Measurements from ENCODE around the gene C5orf22.
"Not testable (repeated sequence)": the region's sequence is repeated elsewhere in the genome, so short reads cannot be mapped to it uniquely, and the experiment has no call there.

Gene C5orf22

DNA sequence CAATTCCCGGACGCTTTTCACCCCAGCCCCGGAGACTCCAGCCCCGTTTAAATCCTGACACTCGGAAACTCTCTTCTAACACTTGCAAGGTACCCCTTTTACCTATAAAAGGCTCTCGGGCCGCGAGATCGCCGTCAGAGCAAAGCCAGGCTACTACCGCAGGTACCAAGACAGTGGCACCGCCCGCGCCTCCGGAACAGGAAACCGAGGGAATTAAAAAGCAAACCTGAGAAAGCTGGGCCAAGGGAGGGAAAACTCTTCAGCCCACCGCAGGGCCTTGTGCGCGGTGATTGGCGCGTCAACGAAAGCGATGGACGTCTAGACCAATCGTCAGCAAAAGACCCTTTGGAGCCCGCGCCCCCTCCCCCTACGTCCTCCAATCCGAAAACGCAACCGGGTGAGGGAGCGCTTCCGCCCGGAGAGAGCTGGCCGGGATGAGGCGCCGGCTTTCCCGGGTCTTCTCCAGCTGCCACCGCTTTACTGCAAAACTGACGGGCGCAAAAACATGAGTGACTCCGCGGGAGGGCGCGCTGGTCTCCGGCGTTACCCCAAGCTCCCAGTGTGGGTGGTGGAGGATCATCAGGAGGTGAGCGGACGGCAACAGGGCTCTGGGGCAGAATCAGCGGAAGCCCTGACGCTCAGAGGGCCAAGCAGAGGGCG, at the start of gene C5orf22, which contains the start of gene DROSHA:
Gene C5orf22 (plus strand): TSS at position 414 of the 660 bp plus-strand sequence. CDS start 92 bp downstream, at position 506.
Gene DROSHA (minus strand): TSS at position 206 of the 660 bp plus-strand sequence. CDS start 3,034 bp downstream, outside the sequence.
- DNase-seq: peak; percentile 97

DNA sequence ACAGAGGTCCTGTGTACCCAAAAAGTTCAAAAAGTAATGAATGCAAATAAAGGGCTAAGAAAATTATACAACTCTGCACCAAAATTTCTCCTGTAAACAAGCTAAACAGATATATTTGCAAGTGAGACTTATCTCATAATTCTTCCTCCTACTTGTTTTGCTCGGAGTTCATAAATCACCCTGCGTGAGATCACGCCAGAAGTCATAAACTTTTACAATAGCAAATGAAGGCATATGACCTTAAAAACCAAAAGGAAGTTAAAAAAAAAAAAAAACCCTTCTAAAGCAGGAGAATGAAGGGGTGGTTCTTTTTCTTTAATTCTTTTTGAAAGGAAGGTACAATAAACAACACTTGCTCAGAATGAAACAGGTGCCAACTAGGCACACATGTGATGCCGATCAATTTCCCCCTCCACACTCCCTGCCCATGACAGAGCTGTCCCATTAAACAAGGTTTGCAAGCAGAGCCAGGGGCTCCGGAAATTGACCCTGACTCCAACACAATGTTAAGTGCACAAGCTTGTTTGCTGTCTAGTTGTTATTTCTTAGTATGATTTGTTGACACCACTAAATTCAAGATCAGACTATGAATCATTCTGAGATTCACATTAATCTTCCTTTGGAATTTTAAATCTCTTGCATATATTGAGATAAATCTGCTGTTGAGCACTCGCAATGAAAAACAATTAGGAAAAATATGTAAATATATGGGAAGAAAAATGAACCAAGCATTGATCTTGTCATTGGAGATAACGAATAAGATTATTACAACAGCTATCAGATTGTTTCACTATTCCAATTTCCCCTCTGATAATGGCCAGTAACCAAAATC, 46.5 kb upstream of the C5orf22 start:
- no peak for DNase-seq

DNA sequence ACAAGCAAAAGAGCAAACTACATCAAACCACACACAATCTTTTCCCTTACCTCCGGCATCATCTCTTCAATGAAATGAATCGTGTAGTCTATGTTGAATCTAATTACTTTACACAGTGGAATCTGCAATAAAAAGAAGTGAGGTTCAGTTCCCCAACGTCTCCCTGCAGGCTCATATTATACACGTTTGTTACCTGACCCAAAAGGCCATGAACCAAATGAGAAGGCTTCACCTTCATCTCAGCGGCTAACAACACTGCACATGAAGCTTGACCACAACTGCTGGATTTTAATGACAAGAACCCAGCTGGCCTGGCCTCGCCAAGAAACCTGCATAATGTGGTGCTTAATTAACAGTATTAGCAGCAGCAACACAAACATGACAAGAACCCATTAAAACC, 45.7 kb upstream of the C5orf22 start:
- DNase-seq: no peak

DNA sequence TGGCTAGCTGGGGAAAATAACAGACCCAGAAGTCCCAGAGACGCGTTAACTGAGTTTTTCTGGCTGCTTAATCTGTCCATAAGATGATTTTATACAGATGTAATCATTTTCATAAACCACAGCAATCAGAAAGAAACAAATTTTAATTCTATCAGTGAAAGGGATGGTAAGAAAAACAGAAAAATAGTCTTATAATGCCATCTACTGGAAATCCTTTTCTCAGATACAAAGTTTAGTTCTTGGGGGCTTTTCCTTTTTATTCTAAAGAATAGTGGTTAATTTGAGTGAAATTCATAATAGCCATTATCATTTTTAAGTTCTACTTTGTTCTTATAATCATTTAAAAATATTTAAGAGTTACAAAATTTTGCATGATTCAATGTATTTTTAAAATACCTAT, 44.6 kb upstream of the C5orf22 start:
- no peak for DNase-seq

DNA sequence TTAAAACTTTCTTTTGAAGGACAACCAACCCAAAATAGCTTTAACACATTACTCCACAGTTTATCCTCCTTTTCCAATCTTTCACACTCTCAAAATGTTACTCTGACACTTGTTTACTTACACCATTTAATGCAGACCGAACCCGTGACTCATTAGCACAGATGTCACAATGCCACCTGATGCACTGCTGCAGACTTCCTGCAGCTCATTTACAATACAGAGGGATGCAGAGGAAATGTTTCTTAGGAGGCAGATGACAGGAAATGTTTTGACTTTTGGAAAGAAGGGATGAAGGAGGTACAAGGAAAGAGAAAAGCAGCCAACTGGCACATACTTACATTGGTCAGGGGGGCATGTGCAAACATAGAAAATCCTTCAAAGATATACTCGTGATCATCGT, 39.2 kb upstream of the C5orf22 start:
- DNase-seq: no peak

DNA sequence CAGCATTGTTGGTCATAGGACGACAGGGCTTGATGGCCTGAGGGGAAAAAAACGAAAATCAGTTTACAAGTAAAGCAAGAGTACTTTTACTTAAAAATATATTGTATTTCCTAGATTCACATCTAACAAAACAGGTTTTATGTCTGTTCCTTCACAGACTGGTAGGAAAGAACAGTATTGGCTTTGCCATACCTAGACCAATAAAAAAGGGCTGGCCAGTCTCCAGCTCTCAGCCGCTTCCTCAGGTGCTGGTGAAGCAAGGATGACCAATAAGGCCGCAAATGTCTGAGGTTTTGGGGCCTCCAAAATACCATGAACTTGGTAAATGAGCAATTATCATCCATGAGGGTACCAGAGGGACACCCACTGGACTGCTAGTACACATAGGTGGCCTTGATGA, 36.8 kb upstream of the C5orf22 start:
- DNase-seq: no peak

DNA sequence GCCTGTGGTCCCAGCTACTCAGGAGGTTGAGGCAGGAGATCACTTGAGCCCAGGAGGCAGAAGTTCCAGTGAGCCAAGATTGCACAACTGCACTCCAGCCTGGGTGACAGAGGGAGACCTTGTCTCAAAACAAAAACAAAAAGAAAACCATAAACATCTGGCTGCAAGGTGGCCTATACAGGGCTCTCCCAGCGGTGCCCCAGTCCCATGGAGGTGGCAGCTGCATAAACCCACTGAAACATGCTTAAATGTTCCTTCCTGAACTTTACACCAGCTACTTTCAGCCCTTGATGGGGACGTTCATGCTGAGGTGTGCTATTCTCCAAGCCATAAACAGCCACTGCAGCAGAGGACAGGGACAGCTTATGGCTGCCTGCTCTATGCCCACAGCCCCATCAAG, 35.8 kb upstream of the C5orf22 start:
- DNase-seq: no peak

DNA sequence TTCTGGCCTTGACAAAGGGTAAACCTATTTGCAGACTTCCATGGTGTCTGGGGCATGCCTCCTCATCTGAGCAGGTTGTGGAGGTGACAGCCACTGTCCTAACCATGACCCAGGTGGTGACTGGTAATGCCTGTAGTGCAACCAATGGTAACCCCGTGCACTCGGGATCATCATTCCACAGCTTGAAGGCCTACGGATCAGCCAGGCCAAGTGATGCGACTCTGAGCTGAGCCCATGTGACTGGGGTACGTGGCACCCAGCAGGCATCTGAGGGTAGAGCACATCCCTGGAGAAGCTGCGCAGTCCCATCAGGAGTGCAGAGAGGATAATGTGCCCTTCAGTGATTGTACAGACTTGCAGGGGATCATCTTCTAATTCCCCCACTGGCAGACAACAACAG, 35.2 kb upstream of the C5orf22 start:
- DNase-seq: no peak

DNA sequence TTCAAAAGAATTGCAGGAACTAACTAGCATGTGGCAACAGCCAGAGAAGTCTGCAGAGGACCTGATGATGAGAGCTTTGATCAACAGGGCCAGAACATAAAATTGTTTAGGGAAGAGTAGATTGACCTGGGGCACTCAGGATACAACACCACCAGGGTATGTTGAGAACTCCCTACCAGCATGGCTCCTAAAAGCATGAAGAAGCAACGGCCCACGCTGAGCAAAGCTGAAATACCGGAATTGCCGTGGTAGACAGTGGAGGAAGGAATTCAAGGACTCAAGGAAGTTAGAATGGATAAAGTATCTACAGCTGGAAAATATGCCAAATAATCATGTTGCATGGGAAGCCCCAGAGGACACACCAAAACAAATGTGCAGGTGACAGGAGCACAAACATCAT, 31.8 kb upstream of the C5orf22 start:
- no peak for DNase-seq

DNA sequence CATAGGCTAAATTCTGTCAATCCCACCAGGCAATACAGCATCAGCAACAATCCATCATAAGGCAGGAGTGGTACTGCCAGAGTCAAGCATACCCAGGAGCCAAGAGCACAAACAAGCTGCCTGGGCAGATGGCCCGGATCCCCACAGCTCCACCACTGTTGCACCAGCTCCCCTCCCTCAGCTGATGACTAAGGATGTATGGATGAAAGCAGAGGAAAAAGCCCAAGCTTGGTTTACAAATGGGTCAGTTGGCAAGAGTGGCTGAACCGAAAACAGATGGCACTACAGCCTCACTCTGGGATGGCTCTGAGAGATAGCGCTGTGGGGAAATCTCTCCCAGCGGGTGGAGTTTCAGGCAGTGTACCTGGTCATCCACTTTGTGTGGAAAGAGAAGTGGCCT, 29.6 kb upstream of the C5orf22 start:
- DNase-seq: no peak

DNA sequence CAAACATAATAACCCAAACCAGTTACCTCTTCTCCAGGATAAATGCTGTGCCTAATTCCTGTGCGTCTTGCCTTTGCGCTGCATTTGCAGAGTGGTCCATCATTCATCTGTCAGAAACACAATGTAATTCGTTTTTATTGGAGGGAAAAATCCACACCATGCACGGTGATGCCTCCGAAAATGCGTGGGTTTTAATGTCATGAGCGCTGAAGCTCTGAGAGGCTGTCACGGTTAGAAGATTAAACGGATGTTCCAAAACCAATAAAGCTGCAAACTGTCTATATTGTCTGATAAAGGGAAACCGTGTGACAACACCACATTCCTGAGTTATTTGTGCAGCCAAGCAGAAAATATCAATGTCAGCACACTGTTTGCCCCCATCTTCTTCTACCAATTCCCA, 27.6 kb upstream of the C5orf22 start:
- DNase-seq: no peak

DNA sequence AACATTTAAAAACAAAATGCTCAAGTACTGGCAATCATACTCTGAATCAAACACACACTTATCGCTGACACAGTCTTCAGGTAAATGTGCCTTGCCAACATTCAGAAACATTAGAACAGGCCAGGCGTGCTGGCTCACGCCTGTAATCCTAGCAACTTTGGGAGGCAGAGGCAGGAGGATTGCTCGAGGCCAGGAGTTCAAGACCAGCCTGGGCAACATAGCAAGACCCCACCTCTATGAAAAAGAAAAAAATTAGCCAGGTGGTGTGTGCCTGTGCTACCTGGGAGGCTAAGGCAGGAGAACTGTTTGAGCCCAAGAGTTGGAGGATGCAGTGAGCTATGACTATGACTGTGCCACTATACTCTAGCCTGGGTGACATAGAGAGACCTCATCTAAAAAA, 20.8 kb upstream of the C5orf22 start:
- no peak for DNase-seq

DNA sequence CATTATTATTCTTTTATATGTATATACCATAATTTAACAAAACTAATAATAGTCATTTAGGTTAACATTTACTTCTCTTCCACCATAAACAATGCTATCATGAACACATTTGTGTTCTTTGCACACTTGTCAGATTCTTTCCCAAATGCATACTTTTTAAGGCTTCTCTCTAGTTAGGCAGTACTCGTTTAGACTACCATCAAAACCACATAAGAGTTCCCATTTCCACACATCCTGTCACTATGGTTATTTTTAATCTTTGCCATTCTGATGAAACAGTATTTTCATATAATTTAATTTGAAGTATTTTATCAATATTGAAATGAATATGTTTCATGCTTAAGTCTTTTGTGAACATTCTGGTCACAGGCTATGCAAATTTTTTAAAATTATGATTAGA, 15.3 kb upstream of the C5orf22 start:
- no peak for DNase-seq

DNA sequence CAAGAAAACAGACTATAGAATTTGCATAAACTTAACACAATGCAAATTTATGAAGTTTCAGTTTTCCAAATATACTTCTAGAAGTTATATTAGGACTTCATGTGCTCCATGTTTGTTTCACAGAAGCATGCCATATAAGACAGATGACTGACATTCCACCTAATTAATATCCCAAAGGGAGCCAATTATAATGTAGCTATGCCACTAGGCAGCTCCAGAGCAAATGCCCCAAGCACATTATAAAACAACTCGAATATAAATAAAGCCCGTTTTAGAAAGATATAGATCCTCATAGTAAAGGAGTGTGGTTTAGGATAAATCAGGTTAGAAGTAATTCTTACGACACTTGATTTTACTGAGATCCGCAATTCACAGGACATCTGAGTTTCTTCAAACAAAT, 9.1 kb upstream of the C5orf22 start:
- DNase-seq: no peak

DNA sequence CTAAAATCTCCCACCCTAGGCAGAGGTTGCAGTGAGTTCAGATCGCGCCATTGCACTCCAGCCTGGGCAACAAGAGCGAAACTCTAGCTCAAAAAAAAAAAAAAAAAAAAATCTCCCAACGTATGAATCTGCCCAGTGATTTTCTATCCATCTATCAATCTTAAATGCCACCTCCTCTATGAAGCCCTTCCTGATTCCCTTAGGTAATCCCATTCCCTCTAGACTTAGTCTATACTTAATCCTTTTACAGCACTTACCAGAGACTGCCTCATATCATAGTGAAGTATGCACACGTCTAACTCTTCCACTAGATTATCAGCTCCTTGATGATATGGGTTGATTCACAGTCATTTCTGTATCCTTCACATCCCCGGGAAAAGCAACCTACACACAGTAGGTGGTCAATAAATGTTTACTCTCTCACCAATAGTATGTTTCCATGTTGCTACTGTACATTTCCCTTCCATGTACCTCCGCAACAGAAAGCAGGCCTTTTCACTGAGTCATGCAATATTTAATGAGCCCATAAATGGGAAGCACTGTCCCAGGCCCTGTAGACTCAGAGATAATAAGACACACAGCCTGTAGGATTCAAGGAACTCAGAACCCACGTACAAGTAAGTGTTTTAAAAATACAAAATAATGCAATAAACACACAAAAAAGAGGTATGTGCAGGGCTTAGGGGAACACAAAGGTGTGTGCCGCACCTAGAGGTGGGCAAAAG, 1.4 kb upstream of the C5orf22 start:
- no peak for DNase-seq

DNA sequence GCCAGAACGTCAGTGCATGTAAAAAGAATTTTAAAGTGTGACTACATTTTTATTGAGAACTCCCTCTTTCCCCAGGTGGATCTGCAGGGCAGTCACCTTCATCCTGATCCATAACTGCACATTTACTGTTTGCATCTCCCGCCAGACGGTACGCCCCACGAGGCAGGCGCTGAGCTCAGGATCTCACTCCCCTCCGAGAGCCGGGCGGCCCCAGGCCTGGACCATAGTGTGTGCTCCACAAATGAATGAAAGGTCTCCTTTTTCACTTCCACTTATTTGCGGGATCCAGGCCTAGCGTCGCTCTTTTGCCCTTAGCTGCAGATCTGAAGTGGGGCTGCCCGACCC, 586 bp upstream of the C5orf22 start:
- DNase-seq: no peak

DNA sequence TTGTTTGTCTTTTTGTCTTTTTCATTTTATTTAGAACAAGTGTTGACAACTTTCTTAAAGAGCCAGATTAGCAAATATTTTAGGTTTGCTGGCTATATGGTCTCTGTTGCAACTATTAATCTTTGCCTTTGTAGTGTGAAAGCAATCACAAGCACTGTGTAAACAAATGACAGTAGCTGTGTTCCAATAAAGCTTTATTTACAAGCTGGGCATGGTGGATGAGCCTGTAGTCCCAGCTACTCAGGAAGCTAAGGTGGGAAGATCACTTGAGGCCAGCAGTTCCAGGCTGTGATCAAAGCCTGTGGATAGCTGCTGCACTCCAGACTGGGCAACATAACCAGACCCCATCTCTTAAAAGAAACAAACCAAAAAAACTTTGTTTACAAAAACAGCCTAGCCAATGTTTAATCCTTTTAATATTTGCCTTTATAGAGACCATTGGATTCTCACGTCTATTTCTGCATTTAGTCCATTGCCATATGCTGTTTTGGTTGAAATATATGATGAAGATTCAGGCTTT, 2.5 kb downstream of the C5orf22 start:
- no peak for DNase-seq

DNA sequence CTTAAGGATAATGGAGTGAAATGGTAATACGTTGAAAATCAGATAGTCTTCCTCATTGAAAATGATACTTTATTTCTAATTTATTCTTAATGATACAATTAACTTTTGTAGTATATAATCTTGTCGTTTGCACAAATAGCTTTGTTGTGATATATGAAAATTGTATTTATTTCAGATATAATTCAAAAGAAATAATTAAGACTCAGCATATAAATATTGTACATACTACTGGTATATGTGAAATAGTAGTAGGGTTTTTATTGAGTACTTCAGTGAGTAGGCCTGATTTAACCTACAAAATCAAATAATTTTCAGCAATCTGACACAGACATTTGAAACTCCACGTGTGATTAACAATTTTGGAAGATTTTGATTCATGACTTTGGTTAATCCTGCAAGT, 4.8 kb downstream of the C5orf22 start:
- no peak for DNase-seq

DNA sequence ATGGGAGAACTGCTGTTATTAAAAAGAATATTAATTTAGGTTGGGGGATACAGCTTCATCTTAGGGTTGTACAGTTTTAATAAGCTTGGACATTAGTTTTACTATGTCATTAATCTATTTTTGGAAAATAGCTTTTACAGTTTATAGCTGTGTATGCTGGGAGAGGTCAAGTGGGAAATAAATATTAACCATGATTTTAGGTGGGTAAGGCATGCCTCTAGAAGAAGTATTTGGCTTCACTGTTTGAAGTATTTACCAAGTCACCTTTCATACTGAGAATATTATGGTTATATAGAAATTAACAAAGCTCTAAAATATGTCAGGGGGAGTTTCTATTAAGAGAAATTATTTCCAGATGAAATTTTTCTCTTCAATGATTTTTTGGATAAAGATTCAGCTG, 5.2 kb downstream of the C5orf22 start:
- DNase-seq: no peak

DNA sequence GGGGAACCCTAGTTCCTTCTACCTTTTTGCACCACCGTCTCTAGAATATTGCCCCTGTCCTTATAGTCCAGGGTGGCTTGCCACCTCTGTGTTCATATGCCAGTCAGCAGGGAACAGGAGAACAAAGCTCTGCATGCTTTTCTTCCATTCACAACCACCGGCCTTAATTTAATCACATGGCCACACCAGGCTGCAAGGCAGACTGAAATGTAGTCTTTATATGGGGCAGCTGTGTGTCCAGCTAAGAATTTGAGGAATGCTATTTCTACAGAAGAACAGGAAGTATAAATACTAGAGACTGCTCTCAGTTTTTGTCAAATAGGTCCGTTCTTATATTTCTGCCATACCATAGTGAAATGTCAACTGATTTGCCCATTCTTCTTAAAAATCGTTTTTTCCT, 5.8 kb downstream of the C5orf22 start:
- DNase-seq: no peak

DNA sequence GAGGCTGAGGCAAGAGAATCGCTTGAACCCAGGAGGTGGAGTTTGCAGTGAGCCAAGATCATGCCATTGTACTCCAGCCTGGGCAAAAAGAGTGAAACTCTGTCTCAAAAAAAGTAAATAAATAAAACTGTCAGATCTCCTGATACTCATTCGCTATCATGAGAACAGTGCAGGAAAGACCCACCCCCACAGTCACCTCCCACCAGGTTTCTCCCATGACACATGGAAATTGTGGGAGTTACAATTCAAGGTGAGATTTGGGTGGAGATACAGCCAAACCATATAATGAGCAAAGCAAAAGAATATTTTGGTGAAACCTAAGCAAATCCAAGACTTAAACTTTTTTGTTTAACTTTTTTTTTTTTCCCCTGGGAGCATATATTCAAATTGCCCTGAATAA, 17.0 kb downstream of the C5orf22 start:
- DNase-seq: not testable (repeated sequence)

DNA sequence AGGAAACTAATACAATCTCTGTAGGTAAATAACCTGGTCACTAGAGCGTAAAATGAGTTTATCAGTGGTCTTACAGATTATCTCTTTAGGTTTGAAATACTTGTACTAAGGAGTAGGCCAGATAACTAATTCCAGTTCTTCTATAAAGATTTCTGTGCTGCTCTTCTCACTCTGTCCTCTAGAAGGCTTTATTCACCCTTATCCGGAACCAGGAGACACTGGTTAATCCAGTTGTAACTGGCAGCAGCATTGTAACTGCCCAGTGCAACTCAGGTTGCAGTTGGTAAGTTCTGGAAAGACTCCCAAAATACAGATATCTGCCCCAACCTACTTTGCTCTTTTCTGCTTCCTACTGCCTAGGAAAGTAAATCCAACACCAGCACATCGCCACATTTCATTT, 19.8 kb downstream of the C5orf22 start:
- DNase-seq: no peak

DNA sequence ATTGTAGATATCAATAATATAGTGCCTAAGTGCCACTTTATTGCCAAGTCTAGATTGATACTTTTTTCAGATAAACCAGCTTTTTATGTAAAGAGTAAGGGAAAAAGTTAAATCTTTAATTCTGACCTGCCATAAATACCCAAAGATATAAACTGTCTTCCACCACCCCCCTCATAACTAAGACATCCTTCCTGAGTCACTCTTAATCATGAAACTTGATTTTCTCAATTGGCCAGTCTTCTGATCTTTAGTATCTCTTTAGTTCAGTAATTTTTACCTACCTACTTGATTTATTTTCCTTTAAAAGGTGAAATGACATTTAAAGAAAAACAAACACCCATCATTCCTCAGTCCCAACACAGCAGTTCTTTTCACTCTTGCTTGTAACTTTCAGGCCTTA, 21.8 kb downstream of the C5orf22 start:
- DNase-seq: no peak

DNA sequence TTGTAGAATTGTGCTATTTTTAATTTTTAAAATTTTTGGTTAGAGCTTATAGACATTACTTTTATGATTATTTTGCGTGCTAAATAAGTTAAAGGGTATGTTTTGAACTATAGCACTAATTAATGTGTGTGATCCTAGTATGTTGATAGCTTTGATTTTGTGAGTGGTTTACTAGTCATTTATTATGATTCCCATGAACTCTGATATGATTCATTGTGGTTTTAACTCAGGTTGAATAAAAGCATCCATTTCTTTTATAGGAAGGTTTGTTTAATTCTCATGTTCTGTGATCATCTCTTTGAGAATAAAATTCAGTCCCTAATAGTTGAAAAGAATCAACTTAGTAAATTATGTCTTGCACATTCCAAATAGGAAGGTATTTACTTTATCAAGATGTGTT, 22.5 kb downstream of the C5orf22 start:
- no peak for DNase-seq

Data from amniotic stem cell (primary cell).